ENCODE results near the gene STXBP6. TPM values are rescaled to one million over a fixed set of nuclear protein-coding genes. Genes with fewer than 3 reads are reported as not detected.
A peak's percentile ranks its signal among the peaks of the same experiment; 100 is the strongest.
"Not testable (repeated sequence)": the region's sequence is repeated elsewhere in the genome, so short reads cannot be mapped to it uniquely, and the experiment has no call there.

Gene STXBP6
- total and polyA plus RNA-seq, 12 donors = 12.2 to 49.0 (median 24.4) TPM

GRCh38 chr14:24941719-24942118 lies 108.2 kb downstream of the STXBP6 start:
- ATAC-seq (no peak), DNase-seq (no peak)
- 97 to 100% methylated on average over 1 of the region's 1 CpG for WGBS, 2 donors
- H3K4me3 ChIP-seq = no peak overlapping the region
- peaks cover 0 to 1% (median 0%) of the 10 kb centered on the region in 11 donors for H3K9me3 ChIP-seq
- H3K4me1 ChIP-seq = peaks cover 0 to 34% (median 8%) of the 10 kb centered on the region in 9 donors
- peak overlapping the region in 1 of 10 donors; percentile 3 for H3K27ac ChIP-seq
- TF ChIP-seq CTCF (IDR thresholded peaks at IDR 0.05) = no peak
- intact Hi-C loops (cut with DNase I) = no loop called here
- no peaks in the 10 kb centered on the region for H3K36me3 ChIP-seq
- no peaks in the 10 kb centered on the region for H3K27me3 ChIP-seq

DNA sequence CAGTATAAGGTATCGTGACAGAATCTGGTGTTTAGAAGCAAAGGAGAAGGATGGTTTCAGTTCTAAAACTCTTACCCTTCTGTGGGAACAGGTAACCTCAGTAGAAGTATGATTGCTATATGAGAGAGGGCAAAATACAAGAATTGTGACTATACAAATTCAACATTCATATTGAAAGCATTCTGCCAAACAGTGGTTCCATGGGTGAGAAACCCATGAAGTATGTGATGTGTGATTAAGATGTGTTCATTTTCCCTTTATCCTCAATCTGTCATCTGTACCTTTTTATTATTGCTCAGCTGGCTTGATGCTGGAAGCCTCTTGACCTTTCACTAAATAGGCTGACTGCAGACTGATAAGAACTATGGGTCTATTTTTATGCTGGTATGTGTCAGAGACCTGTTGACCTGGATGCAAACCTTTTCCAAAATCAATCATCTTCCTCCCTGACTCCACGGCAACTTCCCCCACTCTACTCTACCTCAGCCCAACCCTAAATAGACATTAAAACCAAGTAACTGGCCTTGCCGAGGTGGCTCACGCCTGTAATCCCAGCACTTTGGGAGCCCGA lies 109.6 kb downstream of the STXBP6 start:
- peaks cover 0 to 43% (median 8%) of the 10 kb centered on the region in 9 donors for H3K4me1 ChIP-seq
- DNase-seq (no peak), ATAC-seq (peak in 5 of 8 donors; percentile 23 to 82 (median 44))
- H3K36me3 ChIP-seq = no peaks in the 10 kb centered on the region
- no peak for TF ChIP-seq CTCF (IDR thresholded peaks at IDR 0.05)
- peaks cover 0 to 4% (median 0%) of the 10 kb centered on the region in 11 donors for H3K9me3 ChIP-seq
- WGBS, 2 donors = 61 to 71% methylated on average over 5 of the region's 5 CpGs
- H3K4me3 ChIP-seq = no peak overlapping the region
- H3K27me3 ChIP-seq = no peaks in the 10 kb centered on the region
- intact Hi-C loops (cut with DNase I) = no loop called here
- H3K27ac ChIP-seq = peak overlapping the region in 4 of 10 donors; percentile 12 to 51 (median 32)

- H3K27ac ChIP-seq = no peak overlapping the region
- H3K4me3 ChIP-seq = no peak overlapping the region
- peaks cover 0 to 47% (median 10%) of the 10 kb centered on the region in 9 donors for H3K4me1 ChIP-seq
- H3K36me3 ChIP-seq = no peaks in the 10 kb centered on the region
- 29 to 48% methylated on average over 1 of the region's 1 CpG for WGBS, 2 donors
- intact Hi-C loops (cut with DNase I) = no loop called here
- no peak for ATAC-seq
- no peak for TF ChIP-seq CTCF (IDR thresholded peaks at IDR 0.05)
- H3K27me3 ChIP-seq = no peaks in the 10 kb centered on the region
- H3K9me3 ChIP-seq = peaks cover 0 to 4% (median 0%) of the 10 kb centered on the region in 11 donors
- no peak for DNase-seq
Observed at GRCh38 chr14:24938593-24938992, 111.4 kb downstream of the STXBP6 start.

- Histone ChIP-seq H3K9me3 (peaks cover 0 to 4% (median 0%) of the 10 kb centered on the region in 11 donors), H3K36me3 (no peaks in the 10 kb centered on the region), H3K27ac (no peak overlapping the region), H3K4me1 (peaks cover 0 to 36% (median 10%) of the 10 kb centered on the region in 9 donors), H3K4me3 (no peak overlapping the region), H3K27me3 (no peaks in the 10 kb centered on the region)
- 93 to 98% methylated on average over 1 of the region's 1 CpG for WGBS, 2 donors
- intact Hi-C loops (cut with DNase I) = no loop called here
- no peak for ATAC-seq
- DNase-seq = no peak
- TF ChIP-seq CTCF (IDR thresholded peaks at IDR 0.05) = no peak
Observed at GRCh38 chr14:24937300-24937699, 112.6 kb downstream of the STXBP6 start.

DNA sequence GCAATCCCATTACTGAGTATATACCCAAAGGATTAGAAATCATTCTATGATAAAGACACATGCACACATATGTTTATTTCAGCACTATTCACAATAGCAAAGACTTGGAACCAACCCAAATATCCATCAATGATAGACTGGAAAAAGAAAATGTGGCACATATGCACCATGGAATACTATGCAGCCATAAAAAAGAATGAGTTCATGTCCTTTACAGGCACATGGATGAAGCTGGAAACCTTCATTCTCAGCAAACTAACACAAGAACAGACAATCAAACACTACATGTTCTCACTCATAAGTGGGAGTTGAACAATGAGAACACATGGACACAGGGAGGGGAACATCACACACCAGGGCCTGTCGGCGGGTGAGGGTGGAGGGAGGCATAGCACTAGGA lies 113.2 kb downstream of the STXBP6 start:
- ATAC-seq; H3K27me3 ChIP-seq; H3K4me3 ChIP-seq; H3K27ac ChIP-seq; intact Hi-C loops (cut with DNase I); H3K36me3 ChIP-seq; DNase-seq; H3K9me3 ChIP-seq: not testable (repeated sequence)
- 91 to 94% methylated on average over 2 of the region's 2 CpGs for WGBS, 2 donors
- peaks cover 0 to 34% (median 10%) of the 10 kb centered on the region in 9 donors for H3K4me1 ChIP-seq
